Loucy (cell line): Measurements from ENCODE around the gene TRIOBP.

Experiments
- CTCF ChIP-seq: fragments of 200-600 bp; sonication (generic); conservative IDR thresholded peaks from 2 replicates; pipeline ENCODE4 v1.5.1; 2014; ENCODE audit warnings: mild to moderate bottlenecking, antibody characterized with exemption, low read length
- EZH2phosphoT487 ChIP-seq: fragments of 200-600 bp; IDR thresholded peaks from 2 replicates; pipeline ENCODE4 v1.6.1; 2018; ENCODE audit warnings: antibody characterized with exemption, mild to moderate bottlenecking, moderate library complexity, borderline replicate concordance

- TF ChIP-seq CTCF, result no peak; the same call in 1 of the 2 replicates
- TF ChIP-seq EZH2phosphoT487, result no peak
These were observed 29.5 kb downstream of the TRIOBP start for GRCh38 chr22:37726241-37726887.
